A549 (cell line): ENCODE measurements around the gene PRR5L. TPM values are rescaled to one million over a fixed set of nuclear protein-coding genes. Genes with fewer than 3 reads are reported as not detected.
A peak's percentile ranks its signal among the peaks of the same experiment; 100 is the strongest.

Source experiments
- ATAC-seq, 2 experiments: fragments of 200-7000 bp in 1 of 2; fragments of >200 bp in 1 of 2; cut with Nextera tagmentation in 1 of 2; cut with Tn5 transposase in 1 of 2; 3 replicates each; pipeline versions ENCODE4 v1.8.0 to v1.9.1; 2018 to 2020; ENCODE audit warnings: mild to moderate bottlenecking in 1 of 2, moderate library complexity in 1 of 2
- CTCF ChIA-PET: fragments of 300-600 bp; sonication (Branson Sonifier 250); formaldehyde crosslinking; extraction: SDS; loops from one replicate; lab custom pipeline; 2021; ENCODE audit warnings: antibody characterized with exemption, inconsistent platforms; lab: Yijun Ruan, JAX
- POLR2A ChIA-PET: fragments of 350-600 bp; formaldehyde crosslinking; extraction: SDS; loops from one replicate; lab custom pipeline; 2021; ENCODE audit warnings: antibody characterized with exemption, inconsistent platforms; lab: Yijun Ruan, JAX
- DNase-seq, 2 experiments: peaks; one replicate each; pipeline versions ENCODE4 v3.0.0 to v3.0.0-alpha.2; 2011 to 2016; ENCODE audit warnings: low read depth in 1 of 2, low spot score in 1 of 2
- FAIRE-seq: peaks from 2 replicates; lab custom pipeline; 2011; peaks lifted over from hg19 to GRCh38; lab: Jason Lieb, UNC
- H3K27ac ChIP-seq, 2 experiments: fragments of >200 bp; sonication (Bioruptor Twin); formaldehyde crosslinking; 3 replicates each; pipeline ENCODE4 v1.5.1; 2016 to 2017
- H3K4me1 ChIP-seq: fragments of >200 bp; sonication (Bioruptor Twin); formaldehyde crosslinking; 3 replicates; pipeline ENCODE4 v1.6.1; 2016
- H3K4me2 ChIP-seq: fragments of >200 bp; sonication (Bioruptor Twin); formaldehyde crosslinking; 3 replicates; pipeline ENCODE4 v1.6.1; 2016
- H3K4me3 ChIP-seq: fragments of >200 bp; sonication (Bioruptor Twin); formaldehyde crosslinking; 3 replicates; pipeline ENCODE4 v1.5.1; 2016
- H3K9me3 ChIP-seq: fragments of >200 bp; sonication (Bioruptor Twin); formaldehyde crosslinking; 3 replicates; pipeline ENCODE4 v1.6.1; 2016
- CBX2 ChIP-seq: fragments of 200-600 bp; sonication (generic); IDR thresholded peaks from 2 replicates; pipeline ENCODE4 v1.6.1; 2016; ENCODE audit warnings: low read depth, mild to moderate bottlenecking, borderline replicate concordance
- CBX8 ChIP-seq: fragments of 200-600 bp; sonication (generic); IDR thresholded peaks from 2 replicates; pipeline ENCODE4 v1.6.1; 2016
- CEBPB ChIP-seq, 2 experiments: fragments of >200 bp in 1 of 2; sonication (Bioruptor Twin) in 1 of 2; formaldehyde crosslinking in 1 of 2; IDR thresholded peaks; 2 replicates each; pipeline ENCODE4 v1.6.1; 2012 to 2016
- CHD2 ChIP-seq: fragments of 150-350 bp; IDR thresholded peaks from 2 replicates; pipeline ENCODE4 v1.6.1; 2014; ENCODE audit warnings: low read length; ENCODE audit not compliant: partially characterized antibody
- ESRRA ChIP-seq: fragments of 150-350 bp; IDR thresholded peaks from 2 replicates; pipeline ENCODE4 v1.6.1; 2014; ENCODE audit warnings: mild to moderate bottlenecking, low read length, borderline replicate concordance
- FOSL2 ChIP-seq, 2 experiments: fragments of 450-650 bp in 1 of 2; fragments of >200 bp in 1 of 2; sonication (Bioruptor Twin) in 1 of 2; formaldehyde crosslinking; IDR thresholded peaks; 2 replicates each; pipeline versions ENCODE4 v1.5.0 to v1.6.1; 2016 to 2020; ENCODE audit warnings: mild to moderate bottlenecking in 1 of 2, moderate library complexity in 1 of 2
- HDAC2 ChIP-seq: fragments of 200-600 bp; sonication (generic); IDR thresholded peaks from 2 replicates; pipeline ENCODE4 v1.6.1; 2016
- HEYL ChIP-seq: fragments of 250-450 bp; sonication (Bioruptor Pico); IDR thresholded peaks from 2 replicates; pipeline ENCODE4 v1.8.0; 2021; ENCODE audit warnings: mild to moderate bottlenecking, moderate library complexity
- HOXB13 ChIP-seq: fragments of 250-450 bp; sonication (Bioruptor Pico); IDR thresholded peaks from 2 replicates; pipeline ENCODE4 v1.5.0; 2020; ENCODE audit warnings: low read depth, mild to moderate bottlenecking, moderate library complexity
- MAFK ChIP-seq: fragments of 450-650 bp; IDR thresholded peaks from 2 replicates; pipeline ENCODE4 v1.6.1; 2014; ENCODE audit not compliant: partially characterized antibody
- MAZ ChIP-seq: fragments of 150-350 bp; IDR thresholded peaks from 2 replicates; pipeline ENCODE4 v1.6.1; 2014; ENCODE audit warnings: antibody characterized with exemption, low read depth, low read length, borderline replicate concordance
- NPAS2 ChIP-seq: fragments of 250-450 bp; sonication (Bioruptor Pico); IDR thresholded peaks from 2 replicates; pipeline ENCODE4 v1.8.0; 2022; ENCODE audit warnings: mild to moderate bottlenecking, moderate library complexity, borderline replicate concordance
- POLR2AphosphoS2 ChIP-seq: conservative IDR thresholded peaks from 2 replicates; pipeline ENCODE4 v1.6.1; 2012; ENCODE audit warnings: low read length, improper control_type of control experiment, inconsistent platforms
- RAD21 ChIP-seq, 2 experiments: fragments of >200 bp in 1 of 2; sonication (Bioruptor Twin) in 1 of 2; formaldehyde crosslinking in 1 of 2; IDR thresholded peaks in 1 of 2; conservative IDR thresholded peaks in 1 of 2; 2 replicates in 1 of 2; 3 replicates in 1 of 2; pipeline ENCODE4 v1.6.1; 2012 to 2018; ENCODE audit warnings: inconsistent platforms in 1 of 2
- RFX5 ChIP-seq: fragments of 450-650 bp; IDR thresholded peaks from 2 replicates; pipeline ENCODE4 v1.7.1; 2014; ENCODE audit warnings: antibody characterized with exemption, mild to moderate bottlenecking, moderate library complexity
- RNF2 ChIP-seq: fragments of 200-600 bp; sonication (generic); IDR thresholded peaks from 2 replicates; pipeline ENCODE4 v1.6.1; 2016; ENCODE audit warnings: low read depth, mild to moderate bottlenecking, antibody characterized with exemption, moderate library complexity, borderline replicate concordance
- SMC3 ChIP-seq: fragments of >200 bp; sonication (Bioruptor Twin); formaldehyde crosslinking; IDR thresholded peaks from 3 replicates; pipeline ENCODE4 v1.6.1; 2018; ENCODE audit warnings: inconsistent platforms
- SREBF2 ChIP-seq: fragments of 450-650 bp; IDR thresholded peaks from 2 replicates; pipeline ENCODE4 v1.6.1; 2014; ENCODE audit warnings: mild to moderate bottlenecking, moderate library complexity
- TFCP2L1 ChIP-seq: fragments of 250-450 bp; sonication (Bioruptor Pico); IDR thresholded peaks from 2 replicates; pipeline ENCODE4 v1.5.0; 2021; ENCODE audit warnings: mild to moderate bottlenecking
- TP53 ChIP-seq: fragments of 250-450 bp; sonication (Bioruptor Pico); IDR thresholded peaks from 2 replicates; pipeline ENCODE4 v1.5.0; 2021; ENCODE audit warnings: mild to moderate bottlenecking, moderate library complexity
- ZC3H11A ChIP-seq: fragments of 450-650 bp; IDR thresholded peaks from 2 replicates; pipeline ENCODE4 v1.6.1; 2014; ENCODE audit warnings: antibody characterized with exemption, mild to moderate bottlenecking
- ZFP36 ChIP-seq: fragments of 450-650 bp; IDR thresholded peaks from 2 replicates; pipeline ENCODE4 v1.6.1; 2014; ENCODE audit warnings: borderline replicate concordance; ENCODE audit not compliant: partially characterized antibody
- ZNF302 ChIP-seq: fragments of 250-450 bp; sonication (Bioruptor Pico); IDR thresholded peaks from 2 replicates; pipeline ENCODE4 v1.9.0; 2021; ENCODE audit warnings: inconsistent platforms, mild to moderate bottlenecking, moderate library complexity
- WGBS: methylation state at CpG from one replicate; pipeline ENCODE4 v1.1.6; 2017; ENCODE audit errors: missing lambda C conversion rate; 5-methylcytosine and 5-hydroxymethylcytosine counted together
- polyA plus RNA-seq, 4 experiments: library from polyadenylated mRNA; depleted of rRNA in 3 of 4; stranded (reverse); fragments of >200 nt; fragmentation: RNase III in 1 of 4; extraction: RNeasy Plus Mini Kit Qiagen cat#74134 plus additional on column Dnase treatment in 1 of 4; gene quantifications; 2 replicates in 3 of 4; 3 replicates in 1 of 4; pipeline ENCODE4 v1.2.3, GENCODE V29; 2011 to 2017
- TF ChIP-seq, protein P1 (sequence below): fragments of >200 bp; sonication (Bioruptor Twin); formaldehyde crosslinking; IDR thresholded peaks from 3 replicates; pipeline ENCODE4 v1.5.1; 2016
- TF ChIP-seq, protein P2 (sequence below): fragments of 450-650 bp; IDR thresholded peaks from 2 replicates; pipeline ENCODE4 v1.6.1; 2014; ENCODE audit warnings: antibody characterized with exemption
- TF ChIP-seq, protein P3 (sequence below): IDR thresholded peaks from 2 replicates; pipeline ENCODE4 v1.6.1; 2012
- TF ChIP-seq, protein P4 (sequence below): fragments of >200 bp; sonication (Bioruptor Twin); formaldehyde crosslinking; IDR thresholded peaks from 3 replicates; pipeline ENCODE4 v1.6.1; 2016

Gene PRR5L
- polyA plus RNA-seq, 2 of the 4 experiments (the other 2 are of a cell fraction): 6.9 to 12.1 TPM

DNA sequence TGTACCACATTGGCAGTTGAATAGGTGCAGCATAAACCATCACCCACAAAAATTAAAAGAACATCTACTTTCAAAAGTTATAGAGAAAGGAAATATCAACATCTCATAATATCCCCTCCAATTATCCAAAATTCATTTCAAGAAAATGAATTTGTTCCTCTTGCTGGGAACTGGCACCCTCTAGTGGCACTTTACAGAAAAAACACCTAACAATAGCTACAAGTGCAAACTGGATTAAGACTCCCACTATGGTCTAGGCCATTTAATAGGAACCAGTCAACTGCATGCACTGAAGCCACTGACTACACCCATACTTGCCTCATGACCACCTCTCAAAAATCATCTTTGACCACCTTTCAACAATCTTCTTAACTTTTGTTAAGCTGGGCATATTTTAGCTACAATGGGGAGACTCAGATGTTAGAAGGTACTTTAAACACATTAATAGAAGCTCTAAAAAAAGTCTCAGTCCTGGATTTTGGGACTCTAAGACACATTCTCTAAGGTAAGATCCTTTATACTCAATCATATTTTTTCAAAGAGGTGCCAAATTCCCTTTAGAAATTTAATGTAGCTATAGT lies 196.7 kb downstream of the PRR5L start:
- ATAC-seq: peak; percentile 67 to 77; a peak in 5 of 6 replicates
- no peak for FAIRE-seq
- ChIA-PET CTCF (interaction anchor here (0.5 to 3.5 kb wide), 40 partner anchors 8 to 1016 kb away, joined by 3 to 37 read pairs (median 5); partner anchors contain the start of genes PRR5L and TRAF6), POLR2A (interaction anchor here (0.6 to 1.0 kb wide), 2 partner anchors 16 to 201 kb away, joined by 3 to 5 read pairs; no protein-coding TSS in a partner anchor)
- peak; percentile 48 to 68 for DNase-seq
- no peaks in the 10 kb centered on the region for H3K4me1 ChIP-seq
- no peak overlapping the region for H3K27ac ChIP-seq
- peak; percentile 59 for TF ChIP-seq SMC3
- TF ChIP-seq CBX8: no peak
- peak; percentile 73 to 81 for TF ChIP-seq RAD21 (conservative IDR thresholded peaks at IDR 0.05 in 1 of 2, IDR thresholded peaks at IDR 0.05 in 1 of 2)
- TF ChIP-seq, protein P1, sequence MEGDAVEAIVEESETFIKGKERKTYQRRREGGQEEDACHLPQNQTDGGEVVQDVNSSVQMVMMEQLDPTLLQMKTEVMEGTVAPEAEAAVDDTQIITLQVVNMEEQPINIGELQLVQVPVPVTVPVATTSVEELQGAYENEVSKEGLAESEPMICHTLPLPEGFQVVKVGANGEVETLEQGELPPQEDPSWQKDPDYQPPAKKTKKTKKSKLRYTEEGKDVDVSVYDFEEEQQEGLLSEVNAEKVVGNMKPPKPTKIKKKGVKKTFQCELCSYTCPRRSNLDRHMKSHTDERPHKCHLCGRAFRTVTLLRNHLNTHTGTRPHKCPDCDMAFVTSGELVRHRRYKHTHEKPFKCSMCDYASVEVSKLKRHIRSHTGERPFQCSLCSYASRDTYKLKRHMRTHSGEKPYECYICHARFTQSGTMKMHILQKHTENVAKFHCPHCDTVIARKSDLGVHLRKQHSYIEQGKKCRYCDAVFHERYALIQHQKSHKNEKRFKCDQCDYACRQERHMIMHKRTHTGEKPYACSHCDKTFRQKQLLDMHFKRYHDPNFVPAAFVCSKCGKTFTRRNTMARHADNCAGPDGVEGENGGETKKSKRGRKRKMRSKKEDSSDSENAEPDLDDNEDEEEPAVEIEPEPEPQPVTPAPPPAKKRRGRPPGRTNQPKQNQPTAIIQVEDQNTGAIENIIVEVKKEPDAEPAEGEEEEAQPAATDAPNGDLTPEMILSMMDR: peak; percentile 89
- H3K9me3 ChIP-seq: no peaks in the 10 kb centered on the region
- no peak overlapping the region for H3K4me3 ChIP-seq
- H3K4me2 ChIP-seq: no peak overlapping the region

DNA sequence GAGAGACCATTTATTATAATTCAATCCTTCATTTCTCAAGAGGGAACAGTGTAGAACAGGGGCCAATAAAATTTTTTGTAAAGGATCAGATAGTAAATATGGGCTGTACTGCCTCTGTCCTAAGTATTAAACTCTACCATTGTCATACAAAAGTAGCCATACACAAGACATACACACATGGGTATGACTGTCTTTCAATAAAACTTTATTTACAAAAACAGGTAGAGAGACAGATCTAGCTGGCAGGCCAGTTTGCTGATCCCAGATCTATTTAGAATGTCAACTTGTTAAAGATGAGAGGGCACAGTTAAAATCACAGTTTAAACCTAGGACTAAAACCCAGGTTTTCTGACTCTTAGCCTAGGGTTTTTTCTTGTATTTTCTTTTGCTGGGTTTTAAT lies 197.2 kb downstream of the PRR5L start:
- Histone ChIP-seq H3K4me2 (no peak overlapping the region), H3K4me3 (no peak overlapping the region), H3K9me3 (no peaks in the 10 kb centered on the region), H3K27ac (no peak overlapping the region), H3K4me1 (no peaks in the 10 kb centered on the region)
- FAIRE-seq (no peak), DNase-seq (no peak), ATAC-seq (peak in 1 of 2 experiments; percentile 30; a peak in 1 of 6 replicates)
- ChIA-PET POLR2A (interaction anchor here (1.0 kb wide), 1 partner anchor 15 kb away, joined by 3 read pairs; no protein-coding TSS in a partner anchor), CTCF (interaction anchor here (0.5 to 3.5 kb wide), 40 partner anchors 9 to 1016 kb away, joined by 3 to 37 read pairs (median 5); partner anchors contain the start of genes PRR5L and TRAF6)
- TF ChIP-seq HDAC2 (no peak), RNF2 (no peak), HEYL (CRISPR knock-in tag) (no peak)

DNA sequence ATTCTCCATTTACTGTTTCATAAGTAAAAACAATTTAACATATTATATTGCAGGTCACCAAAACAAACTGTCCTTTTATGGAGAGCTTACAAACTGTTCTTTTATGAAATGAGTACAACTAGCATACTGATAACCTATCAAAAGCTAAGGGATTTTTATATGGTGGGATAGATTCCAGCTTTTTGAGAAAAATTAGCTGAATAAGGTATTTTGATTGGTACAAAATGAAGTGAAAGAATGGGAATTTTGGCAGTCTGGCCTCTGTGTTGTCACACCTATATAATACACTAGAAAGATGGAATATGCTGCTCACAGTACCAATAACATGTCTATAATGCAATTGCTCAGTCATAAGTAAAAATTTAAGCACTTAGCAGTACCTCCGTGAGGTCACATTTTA lies 202.6 kb downstream of the PRR5L start:
- no peak overlapping the region for H3K4me3 ChIP-seq
- H3K4me1 ChIP-seq: peaks cover 16% of the 10 kb centered on the region
- DNase-seq: no peak
- H3K27ac ChIP-seq: no peak overlapping the region
- FAIRE-seq: no peak
- WGBS: 91% methylated on average over 1 of the region's 1 CpG
- no peaks in the 10 kb centered on the region for H3K9me3 ChIP-seq
- ChIA-PET CTCF (interaction anchor here (1.2 to 2.7 kb wide), 4 partner anchors 12 to 206 kb away, joined by 3 to 10 read pairs (median 6); partner anchors contain the start of gene TRAF6), POLR2A (no interaction called here)
- no peak for ATAC-seq
- H3K4me2 ChIP-seq: no peak overlapping the region
- TF ChIP-seq HOXB13 (no peak), ZFP36 (no peak), CBX2 (no peak), RFX5 (no peak), NPAS2 (CRISPR knock-in tag) (no peak), CHD2 (no peak), MAFK (peak; percentile 72)
- TF ChIP-seq, protein P2, sequence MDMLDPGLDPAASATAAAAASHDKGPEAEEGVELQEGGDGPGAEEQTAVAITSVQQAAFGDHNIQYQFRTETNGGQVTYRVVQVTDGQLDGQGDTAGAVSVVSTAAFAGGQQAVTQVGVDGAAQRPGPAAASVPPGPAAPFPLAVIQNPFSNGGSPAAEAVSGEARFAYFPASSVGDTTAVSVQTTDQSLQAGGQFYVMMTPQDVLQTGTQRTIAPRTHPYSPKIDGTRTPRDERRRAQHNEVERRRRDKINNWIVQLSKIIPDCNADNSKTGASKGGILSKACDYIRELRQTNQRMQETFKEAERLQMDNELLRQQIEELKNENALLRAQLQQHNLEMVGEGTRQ: no peak
- TF ChIP-seq, protein P3, sequence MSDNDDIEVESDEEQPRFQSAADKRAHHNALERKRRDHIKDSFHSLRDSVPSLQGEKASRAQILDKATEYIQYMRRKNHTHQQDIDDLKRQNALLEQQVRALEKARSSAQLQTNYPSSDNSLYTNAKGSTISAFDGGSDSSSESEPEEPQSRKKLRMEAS: no peak

DNA sequence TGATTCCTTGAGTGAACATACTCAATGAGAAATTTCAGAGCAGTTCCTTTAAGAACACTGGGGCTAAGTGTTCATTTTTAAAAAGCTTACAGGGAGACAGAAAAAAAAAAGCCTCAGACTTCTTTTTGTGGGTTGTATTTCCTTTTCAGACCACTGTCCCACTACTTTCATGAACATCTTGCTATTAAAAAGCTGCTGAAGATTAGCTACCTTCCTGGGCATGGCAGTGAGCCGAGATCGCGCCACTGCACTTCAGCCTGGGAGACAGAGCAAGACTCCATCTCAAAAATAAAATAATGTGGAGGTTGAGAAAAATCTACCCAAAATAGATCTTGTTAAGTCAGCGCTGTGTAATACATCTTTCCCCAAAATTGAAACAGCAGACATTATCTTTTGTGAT lies 203.2 kb downstream of the PRR5L start:
- FAIRE-seq (no peak), ATAC-seq (no peak), DNase-seq (no peak)
- 96% methylated on average over 4 of the region's 4 CpGs for WGBS
- peaks cover 16% of the 10 kb centered on the region for H3K4me1 ChIP-seq
- no peak overlapping the region for H3K4me2 ChIP-seq
- ChIA-PET CTCF (interaction anchor here (1.5 to 2.7 kb wide), 3 partner anchors 21 to 207 kb away, joined by 3 to 10 read pairs (median 8); no protein-coding TSS in a partner anchor), POLR2A (no interaction called here)
- no peak overlapping the region for H3K27ac ChIP-seq
- no peaks in the 10 kb centered on the region for H3K9me3 ChIP-seq
- H3K4me3 ChIP-seq: no peak overlapping the region
- TF ChIP-seq FOSL2 (IDR thresholded peaks at IDR 0.05) (no peak), FOSL2 (CRISPR knock-in tag; IDR thresholded peaks at IDR 0.05) (no peak), TP53 (CRISPR knock-in tag) (no peak), POLR2AphosphoS2 (no peak), MAZ (no peak), CEBPB (IDR thresholded peaks at IDR 0.05) (no peak), MAFK (no peak), ZNF302 (CRISPR knock-in tag) (no peak), TFCP2L1 (CRISPR knock-in tag) (no peak), NPAS2 (CRISPR knock-in tag) (no peak), ESRRA (no peak), SREBF2 (no peak), ZC3H11A (no peak), CBX2 (no peak), ZFP36 (no peak)
- TF ChIP-seq, protein P4, sequence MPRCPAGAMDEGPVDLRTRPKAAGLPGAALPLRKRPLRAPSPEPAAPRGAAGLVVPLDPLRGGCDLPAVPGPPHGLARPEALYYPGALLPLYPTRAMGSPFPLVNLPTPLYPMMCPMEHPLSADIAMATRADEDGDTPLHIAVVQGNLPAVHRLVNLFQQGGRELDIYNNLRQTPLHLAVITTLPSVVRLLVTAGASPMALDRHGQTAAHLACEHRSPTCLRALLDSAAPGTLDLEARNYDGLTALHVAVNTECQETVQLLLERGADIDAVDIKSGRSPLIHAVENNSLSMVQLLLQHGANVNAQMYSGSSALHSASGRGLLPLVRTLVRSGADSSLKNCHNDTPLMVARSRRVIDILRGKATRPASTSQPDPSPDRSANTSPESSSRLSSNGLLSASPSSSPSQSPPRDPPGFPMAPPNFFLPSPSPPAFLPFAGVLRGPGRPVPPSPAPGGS: no peak
